22Rv1 (cell line): ENCODE results near the gene IGF1.

Experiments used
- H3K27ac ChIP-seq: fragments of 450-650 bp; 2 replicates; pipeline ENCODE4 v1.5.1; 2017
- CTCF ChIP-seq: fragments of 450-650 bp; IDR thresholded peaks from 2 replicates; pipeline ENCODE4 v1.5.1; 2017; ENCODE audit warnings: mild to moderate bottlenecking
- ZFX ChIP-seq: fragments of 450-650 bp; IDR thresholded peaks from 2 replicates; pipeline ENCODE4 v1.6.1; 2017; ENCODE audit warnings: antibody characterized with exemption, borderline replicate concordance

The IGF1 gene

DNA sequence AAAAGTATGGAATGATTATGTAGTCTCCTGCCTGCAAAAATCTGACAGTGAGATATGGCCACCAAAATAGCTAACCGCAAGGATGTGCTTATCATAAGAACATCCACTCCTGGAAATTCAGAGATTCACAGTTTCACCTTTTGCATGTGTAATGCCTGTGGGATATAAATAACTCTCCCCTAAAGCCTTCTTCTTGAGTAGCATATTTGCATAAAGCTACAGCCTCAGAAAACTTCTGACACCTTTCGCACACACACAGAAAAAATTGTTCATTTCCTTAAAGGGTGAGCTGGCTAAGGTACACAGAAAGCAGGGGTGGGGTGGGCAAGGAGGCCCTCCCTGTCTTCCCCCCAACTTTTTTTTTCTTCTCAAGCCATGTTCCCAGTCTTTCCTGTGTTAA lies 3.1 kb upstream of the IGF1 start:
- no peak overlapping the region for H3K27ac ChIP-seq
- TF ChIP-seq CTCF (no peak), ZFX (no peak)

GRCh38 chr12:102481705-102482425 lies 1.5 kb upstream of the IGF1 start:
- TF ChIP-seq CTCF = no peak
- no peak for TF ChIP-seq ZFX
- H3K27ac ChIP-seq = peak overlapping the region; percentile 75

DNA sequence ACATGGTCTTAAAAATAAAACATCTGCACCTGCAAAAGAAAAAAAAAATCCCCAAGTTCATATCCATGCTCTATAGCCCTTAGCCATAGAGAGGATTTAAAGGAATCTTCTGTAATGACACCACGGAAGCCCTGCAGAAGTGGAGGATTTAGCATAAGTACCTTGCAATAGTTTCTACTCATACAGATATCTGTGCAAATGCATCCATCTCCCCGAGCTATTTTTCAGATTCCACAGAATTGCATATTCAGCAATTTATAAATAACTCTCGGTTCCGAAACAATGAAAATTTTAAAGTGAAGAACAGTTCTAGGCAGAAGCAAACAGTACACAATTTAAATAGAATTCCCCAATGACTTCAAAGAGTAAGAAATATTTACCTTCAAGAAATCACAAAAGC lies 424 bp downstream of the IGF1 start:
- peak overlapping the region; percentile 75 for H3K27ac ChIP-seq
- TF ChIP-seq CTCF (no peak), ZFX (no peak)

DNA sequence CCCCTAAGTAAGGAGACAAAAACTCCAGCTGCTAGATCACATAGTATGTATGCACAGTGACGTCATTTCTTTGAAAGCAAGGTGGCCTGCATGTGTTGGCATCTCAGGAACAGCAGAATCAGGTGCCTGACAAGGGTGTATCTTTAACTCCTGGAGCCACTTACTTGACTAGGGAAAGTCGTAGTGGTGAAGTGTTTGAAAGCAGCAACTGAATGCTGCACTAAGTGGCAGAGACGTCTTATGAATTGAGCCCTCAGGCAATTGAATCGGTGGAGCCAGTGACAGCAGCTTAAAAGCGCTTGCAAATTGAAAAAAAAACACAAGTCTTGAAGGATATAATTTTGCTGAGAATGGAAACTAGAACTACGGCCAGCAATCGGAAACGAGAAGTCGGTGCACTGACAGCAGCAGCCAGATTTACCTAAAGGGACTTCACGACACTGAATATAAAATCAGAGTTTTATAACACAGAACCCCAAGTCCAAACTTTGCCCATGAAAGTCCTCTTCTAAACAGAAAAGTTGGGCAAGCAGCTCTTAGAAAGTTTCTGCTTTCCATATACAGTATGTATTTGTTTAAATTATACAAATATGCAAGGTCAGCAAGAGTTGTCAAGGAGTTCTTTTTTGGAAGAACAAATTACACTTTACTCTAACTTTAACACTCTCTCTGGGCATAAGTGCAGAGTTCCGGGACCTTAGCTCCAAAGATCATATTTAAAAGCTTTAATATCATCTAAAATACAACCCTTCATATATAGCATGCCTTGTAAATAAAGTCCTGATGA lies 1.1 kb downstream of the IGF1 start:
- peak overlapping the region; percentile 75 for H3K27ac ChIP-seq
- no peak for TF ChIP-seq CTCF
- no peak for TF ChIP-seq ZFX

DNA sequence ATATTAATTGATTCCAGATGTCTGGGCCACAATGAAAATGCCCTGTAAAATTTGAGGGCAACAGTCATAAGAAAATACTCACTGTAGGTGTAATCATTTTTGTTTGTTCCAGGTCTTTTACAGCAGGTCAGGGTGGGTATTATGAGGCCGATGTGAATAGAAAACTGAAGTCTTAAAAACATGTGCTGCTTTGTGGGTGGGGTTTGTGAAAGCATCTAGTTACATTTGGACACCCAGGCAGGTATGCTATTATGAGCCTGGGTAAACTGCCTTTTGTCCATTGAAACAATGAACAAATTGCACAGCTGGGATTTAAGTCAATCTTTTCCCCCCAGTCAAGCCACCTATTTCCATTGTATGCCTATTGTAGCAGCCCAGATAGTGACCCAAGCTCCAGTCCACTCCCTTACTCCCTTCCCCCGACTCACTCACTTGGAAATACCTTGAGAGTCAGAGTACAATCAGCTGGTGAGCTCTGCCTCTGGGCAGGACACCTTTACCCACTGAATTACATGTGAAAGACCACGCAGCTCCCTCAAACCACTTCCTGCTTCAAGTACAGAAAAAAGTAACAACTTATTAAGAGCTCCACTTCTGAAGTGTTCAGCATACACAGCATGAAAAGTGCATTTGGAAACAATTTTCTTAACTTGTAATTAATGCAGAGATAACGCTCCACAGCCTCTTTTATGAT lies 1.8 kb downstream of the IGF1 start:
- TF ChIP-seq CTCF (no peak), ZFX (no peak)
- peak overlapping the region; percentile 75 for H3K27ac ChIP-seq

GRCh38 chr12:102475355-102475754 lies 5.0 kb downstream of the IGF1 start:
- H3K27ac ChIP-seq = no peak overlapping the region
- no peak for TF ChIP-seq CTCF
- TF ChIP-seq ZFX = no peak
